DMS79 (cell line): ENCODE data around the gene NR3C1.

ENCODE experiments used
- DNase-seq: peaks from one replicate; lab custom pipeline; 2025; lab: John Stamatoyannopoulos, UW

Gene NR3C1

GRCh38 chr5:143233031-143233430 is 170.5 kb downstream of the NR3C1 start:
- no peak for DNase-seq

DNA sequence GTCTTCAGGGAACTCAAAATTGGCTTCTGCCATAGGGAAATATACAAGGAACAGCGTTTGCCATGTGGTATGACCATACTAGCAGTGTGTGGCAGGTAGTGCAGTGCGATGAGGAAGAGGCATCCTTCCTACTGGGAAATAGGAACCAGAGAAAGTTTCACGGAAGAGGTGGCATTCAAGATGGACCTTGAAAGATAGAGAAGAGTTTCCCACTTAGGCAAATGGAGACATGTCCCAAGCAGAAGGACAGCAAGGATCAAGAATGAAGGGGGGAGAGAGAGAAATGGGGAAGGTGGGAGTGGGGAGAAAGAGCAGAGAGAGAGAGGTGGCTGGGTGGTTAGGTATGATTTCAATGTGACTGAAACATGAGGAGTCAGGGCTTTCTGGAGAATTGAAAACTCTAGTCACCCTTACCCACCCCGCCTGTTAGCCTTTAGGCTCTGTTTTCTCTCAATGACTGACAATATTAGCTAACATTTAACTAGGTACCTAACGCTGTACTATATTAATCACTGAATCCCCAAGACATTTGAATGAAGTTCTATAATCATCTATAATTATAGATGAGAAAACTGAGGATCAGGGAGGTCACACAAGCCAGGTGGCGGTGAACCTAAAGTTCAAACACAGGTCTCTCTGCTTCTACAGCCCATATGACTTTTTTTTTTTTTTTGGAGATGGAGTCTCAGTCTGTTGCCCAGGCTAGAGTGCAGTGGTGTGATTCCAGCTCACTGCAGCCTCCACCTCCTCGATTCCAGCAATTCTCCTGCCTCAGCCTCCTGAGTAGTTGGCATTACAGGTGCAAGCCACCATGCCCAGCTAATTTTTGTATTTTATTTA is 171.3 kb downstream of the NR3C1 start:
- DNase-seq, result no peak

DNA sequence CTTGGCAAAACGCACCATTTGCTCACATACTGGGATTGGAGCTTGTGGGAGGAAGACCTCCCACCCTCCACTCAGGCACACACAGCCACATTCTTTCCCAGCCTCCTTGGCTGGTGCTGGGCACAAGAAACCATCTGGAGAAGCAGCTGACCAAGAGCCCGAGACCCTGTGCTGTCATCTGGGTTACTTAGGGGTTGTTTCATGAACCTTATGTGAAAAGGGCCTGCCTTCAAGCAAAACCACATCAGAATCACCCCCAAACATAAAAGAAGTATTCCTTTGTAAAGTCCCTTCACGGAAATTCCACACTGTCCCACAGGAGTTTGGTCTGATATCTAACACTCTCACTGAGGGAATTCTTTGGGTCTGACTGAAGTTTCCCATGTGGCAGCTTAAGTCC is 172.1 kb downstream of the NR3C1 start:
- DNase-seq, result no peak

- DNase-seq, result no peak
Measured at GRCh38 chr5:143230676-143230996, 172.8 kb downstream of the NR3C1 start.

DNA sequence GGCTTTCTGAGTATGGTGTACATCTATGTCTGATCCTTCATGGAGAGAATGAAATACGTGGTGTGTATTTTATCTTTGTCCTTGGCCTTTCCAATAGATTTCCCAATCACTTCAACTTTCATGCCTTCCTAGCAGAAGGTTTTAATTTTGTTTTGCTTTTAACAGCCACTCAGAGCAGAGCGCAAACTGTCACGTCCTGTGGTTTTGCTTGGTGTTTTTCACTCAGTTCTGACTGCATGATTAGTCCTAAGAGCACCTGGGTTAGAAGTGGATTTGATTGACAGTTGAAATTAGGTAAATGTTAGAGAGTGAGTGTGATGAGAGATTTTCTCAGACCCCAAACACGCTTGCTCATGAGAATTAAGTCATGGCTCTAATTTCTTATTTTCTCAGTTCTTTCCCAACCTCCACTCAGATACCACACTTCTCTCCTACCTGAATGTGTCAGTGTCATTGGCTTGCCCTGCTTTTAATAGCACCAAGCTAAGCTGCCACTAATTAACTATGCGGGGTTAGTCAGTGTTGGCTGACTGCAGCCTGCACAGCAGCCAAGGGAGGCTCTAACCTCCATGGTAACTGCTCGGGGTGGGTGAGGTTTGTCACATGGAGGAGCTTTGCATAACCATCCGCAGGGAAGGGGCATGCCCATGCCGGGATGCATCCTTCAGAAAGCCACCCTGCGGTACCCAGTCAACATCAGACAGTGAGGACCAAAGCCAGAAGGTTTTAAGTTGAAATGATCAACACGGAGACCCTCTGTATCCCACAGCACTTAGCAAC is 173.4 kb downstream of the NR3C1 start:
- DNase-seq, result no peak

DNA sequence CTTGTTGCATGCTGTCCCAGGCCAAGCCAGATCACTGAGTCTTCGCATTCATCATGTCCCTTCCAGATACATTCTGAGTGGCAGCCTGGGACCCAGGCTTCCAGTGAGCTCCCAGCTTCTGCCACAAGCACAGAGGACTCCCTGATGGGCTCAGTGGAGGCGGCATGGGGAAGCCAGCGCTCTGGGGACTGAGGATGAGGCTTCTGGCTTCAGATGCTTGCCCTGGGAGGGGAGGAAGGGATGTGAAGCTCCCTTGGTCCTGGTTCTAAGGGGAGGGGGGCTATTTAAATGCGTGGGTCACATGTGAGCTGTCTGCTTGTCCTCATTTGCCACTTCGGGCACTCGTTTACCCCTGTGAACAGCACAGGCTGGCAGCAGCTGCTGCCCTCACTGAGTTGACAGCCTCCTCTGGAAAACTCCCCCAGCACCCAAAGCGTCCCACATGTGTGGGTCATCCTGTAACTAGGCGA is 174.0 kb downstream of the NR3C1 start:
- DNase-seq, result no peak

DNA sequence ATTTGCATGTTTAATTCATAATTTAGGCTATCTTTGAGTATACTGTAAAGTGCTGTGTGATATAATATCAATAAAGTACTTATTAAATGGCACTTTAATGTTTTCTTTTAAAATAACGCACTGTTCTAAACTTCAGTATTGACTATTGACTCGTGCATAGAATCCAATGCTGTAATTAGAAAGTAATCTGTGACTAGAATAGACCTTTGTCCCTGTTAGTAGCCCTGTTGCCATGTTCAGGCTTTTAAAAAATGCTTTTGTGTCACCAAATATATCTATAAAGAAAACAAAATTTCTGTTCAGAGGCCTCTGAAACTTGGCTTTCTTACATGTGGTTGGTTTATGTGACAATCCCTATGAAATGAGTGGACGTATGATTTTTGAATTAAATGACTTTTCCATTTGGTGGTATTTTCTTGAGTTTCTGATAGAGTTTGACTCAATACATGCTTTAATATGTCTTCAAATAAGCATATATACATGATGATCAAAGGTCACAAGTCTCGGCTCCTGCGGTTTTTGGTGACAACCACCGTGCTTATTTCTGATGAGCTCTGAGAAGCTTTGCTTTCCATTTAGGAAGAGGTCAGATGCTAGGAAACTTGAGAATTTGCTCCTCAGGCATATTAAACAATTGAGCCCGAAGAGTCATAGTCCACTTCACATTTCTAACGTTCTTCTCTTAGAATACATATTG is 174.7 kb downstream of the NR3C1 start:
- no peak for DNase-seq
